Liver (tissue), 9 donors: Measurements from ENCODE around the gene CADPS. TPM values are rescaled to one million over a fixed set of nuclear protein-coding genes. Genes with fewer than 3 reads are reported as not detected.

ENCODE experiments used
- DNase-seq: peaks from one replicate; pipeline ENCODE4 v3.0.0-alpha.2; 2017; ENCODE audit warnings: low spot score
- H3K27ac ChIP-seq, 2 donors: one replicate each; pipeline ENCODE4 v1.7.0; 2013; ENCODE audit warnings: inconsistent platforms in 2 of 2, low read length in 2 of 2, control low read depth in 1 of 2, low read depth in 1 of 2, mild to moderate bottlenecking in 1 of 2
- H3K27me3 ChIP-seq, 4 donors: one replicate each; pipeline versions ENCODE4 v1.6.1 to v1.7.0; 2013; ENCODE audit warnings: low read length in 3 of 4, inconsistent platforms in 1 of 4, mild to moderate bottlenecking in 1 of 4, moderate library complexity in 1 of 4; ENCODE audit not compliant: control insufficient read depth in 4 of 4, insufficient read depth in 4 of 4
- H3K36me3 ChIP-seq, 4 donors: one replicate each; pipeline versions ENCODE4 v1.6.1 to v1.7.0; 2013; ENCODE audit warnings: low read length in 3 of 4, mild to moderate bottlenecking in 3 of 4, low read depth in 1 of 4, moderate library complexity in 1 of 4; ENCODE audit not compliant: control insufficient read depth in 4 of 4, insufficient read depth in 3 of 4
- H3K4me1 ChIP-seq, 4 donors: one replicate each; pipeline versions ENCODE4 v1.6.1 to v1.7.0; 2013; ENCODE audit warnings: low read length in 3 of 4, mild to moderate bottlenecking in 3 of 4, moderate library complexity in 1 of 4; ENCODE audit not compliant: control insufficient read depth in 4 of 4, insufficient read depth in 4 of 4
- H3K4me3 ChIP-seq, 3 donors: one replicate each; pipeline versions ENCODE4 v1.6.1 to v1.7.0; 2013; ENCODE audit warnings: low read length in 3 of 3, control low read depth in 1 of 3, low read depth in 1 of 3, mild to moderate bottlenecking in 1 of 3
- H3K9ac ChIP-seq, 2 donors: one replicate each; pipeline ENCODE4 v1.7.0; 2013; ENCODE audit warnings: low read length in 2 of 2, mild to moderate bottlenecking in 2 of 2, moderate library complexity in 2 of 2, control low read depth in 1 of 2, low read depth in 1 of 2
- H3K9me3 ChIP-seq, 4 donors: one replicate each; pipeline versions ENCODE4 v1.6.1 to v1.7.0; 2013; ENCODE audit warnings: low read length in 3 of 4; ENCODE audit not compliant: control insufficient read depth in 4 of 4
- ATF3 ChIP-seq: IDR thresholded peaks from 2 replicates; pipeline ENCODE4 v1.6.1; 2016; ENCODE audit warnings: antibody characterized with exemption
- CTCF ChIP-seq: fragments of 150-350 bp; IDR thresholded peaks from 2 replicates; pipeline ENCODE4 v1.5.1; 2017; ENCODE audit warnings: improper control_type of control experiment, low read depth, low read length; ENCODE audit not compliant: missing input control
- EGR1 ChIP-seq, 2 donors: IDR thresholded peaks; 2 replicates each; pipeline ENCODE4 v1.6.1; 2016 to 2018; ENCODE audit warnings: antibody characterized with exemption in 2 of 2, low read depth in 2 of 2
- FOXA1 ChIP-seq: IDR thresholded peaks from 2 replicates; pipeline ENCODE4 v1.6.1; 2016; ENCODE audit warnings: antibody characterized with exemption
- HNF4A ChIP-seq, 2 donors: conservative IDR thresholded peaks; 2 replicates each; pipeline ENCODE4 v1.6.1; 2016; ENCODE audit warnings: antibody characterized with exemption in 2 of 2, mild to moderate bottlenecking in 2 of 2
- HNF4G ChIP-seq: IDR thresholded peaks from 2 replicates; pipeline ENCODE4 v1.6.1; 2016; ENCODE audit warnings: antibody characterized with exemption
- JUND ChIP-seq, 2 donors: IDR thresholded peaks; 2 replicates each; pipeline ENCODE4 v1.6.1; 2016; ENCODE audit warnings: antibody characterized with exemption in 2 of 2
- MAX ChIP-seq: IDR thresholded peaks from 2 replicates; pipeline ENCODE4 v1.6.1; 2016; ENCODE audit warnings: antibody characterized with exemption
- NR2F2 ChIP-seq: IDR thresholded peaks from 2 replicates; pipeline ENCODE4 v1.6.1; 2016; ENCODE audit warnings: antibody characterized with exemption
- RAD21 ChIP-seq, 2 donors: IDR thresholded peaks; 2 replicates each; pipeline ENCODE4 v1.6.1; 2016; ENCODE audit warnings: antibody characterized with exemption in 2 of 2, mild to moderate bottlenecking in 2 of 2
- REST ChIP-seq: IDR thresholded peaks from 2 replicates; pipeline ENCODE4 v1.6.1; 2016; ENCODE audit warnings: antibody characterized with exemption, mild to moderate bottlenecking
- RXRA ChIP-seq, 2 donors: IDR thresholded peaks; 2 replicates each; pipeline ENCODE4 v1.6.1; 2017 to 2018; ENCODE audit warnings: antibody characterized with exemption in 2 of 2, mild to moderate bottlenecking in 1 of 2
- SP1 ChIP-seq: IDR thresholded peaks from 2 replicates; pipeline ENCODE4 v1.6.1; 2018; ENCODE audit warnings: antibody characterized with exemption, mild to moderate bottlenecking
- TAF1 ChIP-seq: conservative IDR thresholded peaks from 2 replicates; pipeline ENCODE4 v1.6.1; 2016; ENCODE audit warnings: antibody characterized with exemption, mild to moderate bottlenecking
- YY1 ChIP-seq: IDR thresholded peaks from 2 replicates; pipeline ENCODE4 v1.6.1; 2016; ENCODE audit warnings: antibody characterized with exemption, mild to moderate bottlenecking
- ZBTB33 ChIP-seq: IDR thresholded peaks from 2 replicates; pipeline ENCODE4 v1.6.1; 2016; ENCODE audit warnings: antibody characterized with exemption
- WGBS: extraction: QIAGEN DNeasy Blood & Tissue Kit; methylation state at CpG from one replicate; pipeline ENCODE4 v1.1.7; 2013; 5-methylcytosine and 5-hydroxymethylcytosine counted together
- polyA plus RNA-seq, 2 donors: library from polyadenylated mRNA; stranded (reverse) in 1 of 2; unstranded in 1 of 2; fragments of 200-250 nt in 1 of 2; fragments of >200 nt in 1 of 2; fragmentation: Nextera tagmentation in 1 of 2; extraction: Ambion mirVana in 1 of 2; gene quantifications; one replicate each; pipeline versions ENCODE4 v1.2.1 to v1.2.3, GENCODE V29; 2013 to 2015
- total RNA-seq, 2 donors: library from RNA; depleted of rRNA; stranded (reverse); fragments of >200 nt; gene quantifications; one replicate each; pipeline ENCODE4 v1.2.3, GENCODE V29; 2014
- donor health status: healthy.
- donor health status: healthy.
- donor health status: healthy.
- donor health status: healthy.
- donor health status: healthy.

Gene CADPS
- total and polyA plus RNA-seq, 4 donors, result 0.05 to 0.37 (median 0.17) TPM; not detected in 1

GRCh38 chr3:62521464-62522105 lies 353.6 kb downstream of the CADPS start:
- no peak for DNase-seq
- Histone ChIP-seq H3K36me3 (no peaks in the 10 kb centered on the region), H3K9ac (no peak overlapping the region), H3K4me1 (no peaks in the 10 kb centered on the region), H3K27ac (no peak overlapping the region), H3K27me3 (peaks cover 0 to 9% (median 4%) of the 10 kb centered on the region in 4 donors), H3K4me3 (no peak overlapping the region), H3K9me3 (no peaks in the 10 kb centered on the region)
- no peak for TF ChIP-seq HNF4A (conservative IDR thresholded peaks at IDR 0.05)
- no peak for TF ChIP-seq TAF1
- no peak for TF ChIP-seq NR2F2
- no peak for TF ChIP-seq FOXA1
- no peak for TF ChIP-seq REST
- no peak for TF ChIP-seq SP1
- no peak for TF ChIP-seq RXRA (IDR thresholded peaks at IDR 0.05)
- TF ChIP-seq HNF4G, result no peak
- no peak for TF ChIP-seq YY1
- no peak for TF ChIP-seq CTCF
- no peak for TF ChIP-seq ATF3
- no peak for TF ChIP-seq JUND (IDR thresholded peaks at IDR 0.05)
- no peak for TF ChIP-seq MAX
- no peak for TF ChIP-seq EGR1 (IDR thresholded peaks at IDR 0.05; ENCODE audit: low read depth in 2 of 2)
- no peak for TF ChIP-seq ZBTB33
- no peak for TF ChIP-seq RAD21 (IDR thresholded peaks at IDR 0.05)
- 59% methylated on average over 8 of the region's 8 CpGs for WGBS

GRCh38 chr3:62503516-62503915 lies 371.7 kb downstream of the CADPS start:
- peaks cover 0 to 2% (median 0%) of the 10 kb centered on the region in 4 donors for H3K27me3 ChIP-seq
- TF ChIP-seq TAF1 (no peak), SP1 (no peak)
- DNase-seq, result no peak
- no peak overlapping the region for H3K27ac ChIP-seq
- no peak overlapping the region for H3K4me3 ChIP-seq
- WGBS, result 60% methylated on average over 2 of the region's 2 CpGs
- H3K36me3 ChIP-seq, result no peaks in the 10 kb centered on the region
- no peaks in the 10 kb centered on the region for H3K4me1 ChIP-seq
- H3K9me3 ChIP-seq, result no peaks in the 10 kb centered on the region
- no peak overlapping the region for H3K9ac ChIP-seq
